Keratinocyte (primary cell): ENCODE results near the gene BAZ1A. TPM values are rescaled to one million over a fixed set of nuclear protein-coding genes. Genes with fewer than 3 reads are reported as not detected.

Experiments
- DNase-seq: peaks from one replicate; pipeline ENCODE4 v3.0.0-alpha.2; 2011; ENCODE audit warnings: low read depth, missing footprints, low spot score
- FAIRE-seq: peaks from 2 replicates; lab custom pipeline; 2011; peaks lifted over from hg19 to GRCh38; lab: Jason Lieb, UNC
- H2AFZ ChIP-seq: 2 replicates; pipeline ENCODE4 v1.6.0; 2012; ENCODE audit warnings: low read length, control low read depth, inconsistent platforms; ENCODE audit not compliant: control insufficient read depth
- H3K27ac ChIP-seq: 2 replicates; pipeline ENCODE4 v1.5.1; 2011; ENCODE audit warnings: low read length; ENCODE audit not compliant: control insufficient read depth, insufficient read depth
- H3K27me3 ChIP-seq: 3 replicates; pipeline ENCODE4 v1.6.0; 2011; ENCODE audit warnings: low read length; ENCODE audit not compliant: control insufficient read depth, insufficient read depth; ENCODE audit errors: extremely low read depth
- H3K36me3 ChIP-seq, 2 experiments: 2 replicates in 1 of 2; 3 replicates in 1 of 2; pipeline ENCODE4 v1.5.1; 2011; ENCODE audit warnings: low read length in 2 of 2, mild to moderate bottlenecking in 1 of 2; ENCODE audit not compliant: control insufficient read depth in 2 of 2, insufficient read depth in 2 of 2; ENCODE audit errors: extremely low read depth in 1 of 2
- H3K4me1 ChIP-seq: 3 replicates; pipeline ENCODE4 v1.5.1; 2011; ENCODE audit warnings: low read length; ENCODE audit not compliant: control insufficient read depth, insufficient read depth; ENCODE audit errors: extremely low read depth
- H3K4me2 ChIP-seq: 3 replicates; pipeline ENCODE4 v1.6.0; 2011; ENCODE audit warnings: low read depth, low read length; ENCODE audit not compliant: control insufficient read depth, insufficient read depth; ENCODE audit errors: extremely low read depth
- H3K4me3 ChIP-seq, 3 experiments: fragments of 200-600 bp in 1 of 3; sonication (generic) in 1 of 3; 2 replicates in 2 of 3; 3 replicates in 1 of 3; pipeline ENCODE4 v1.5.1; 2011 to 2016; ENCODE audit warnings: low read length in 3 of 3, mild to moderate bottlenecking in 3 of 3, control low read depth in 2 of 3, inconsistent platforms in 1 of 3, low read depth in 1 of 3, mixed read lengths in 1 of 3, mixed run types in 1 of 3, moderate library complexity in 1 of 3; ENCODE audit not compliant: control insufficient read depth in 2 of 3, insufficient read depth in 2 of 3; ENCODE audit errors: extremely low read depth in 1 of 3
- H3K79me2 ChIP-seq: 2 replicates; pipeline ENCODE4 v1.6.0; 2012; ENCODE audit warnings: low read length; ENCODE audit not compliant: control insufficient read depth, insufficient read depth
- H3K9ac ChIP-seq: 3 replicates; pipeline ENCODE4 v1.6.0; 2011; ENCODE audit warnings: low read length; ENCODE audit not compliant: control insufficient read depth, insufficient read depth; ENCODE audit errors: extremely low read depth
- H3K9me1 ChIP-seq: 3 replicates; pipeline ENCODE4 v1.6.0; 2011; ENCODE audit warnings: low read length; ENCODE audit not compliant: control insufficient read depth, insufficient read depth; ENCODE audit errors: extremely low read depth
- H3K9me3 ChIP-seq: 2 replicates; pipeline ENCODE4 v1.5.1; 2012; ENCODE audit warnings: low read depth, low read length; ENCODE audit not compliant: control insufficient read depth
- H4K20me1 ChIP-seq: 3 replicates; pipeline ENCODE4 v1.6.0; 2011; ENCODE audit warnings: low read length; ENCODE audit not compliant: control insufficient read depth, insufficient read depth; ENCODE audit errors: extremely low read depth
- EZH2 ChIP-seq: IDR thresholded peaks from one replicate; pipeline ENCODE4 v1.6.1; 2012; ENCODE audit warnings: inconsistent platforms, mild to moderate bottlenecking, low read length, moderate library complexity
- dilution Hi-C: fragments of 300-500 bp; cut with MboI; formaldehyde crosslinking; loops from one replicate; pipeline ENCODE4 v1.7.0; 2020; ENCODE audit warnings: low sequenced_read_pairs; ENCODE audit not compliant: extremely low pct_ligation_motif_present
- polyA plus RNA-seq, 5 experiments: library from polyadenylated mRNA; depleted of rRNA in 3 of 5; stranded (reverse) in 3 of 5; stranded (forward) in 1 of 5; unstranded in 1 of 5; fragments of >200 nt; gene quantifications; 1 replicate in 1 of 5; 2 replicates in 3 of 5; 3 replicates in 1 of 5; pipeline versions ENCODE4 v1.2.1 to v1.2.3, GENCODE V29; 2011 to 2012; ENCODE audit warnings: missing spikeins in 2 of 5, low read depth in 1 of 5, low replicate concordance in 1 of 5
- TF ChIP-seq, protein P1 (sequence below), 3 experiments: IDR thresholded peaks in 1 of 3; conservative IDR thresholded peaks in 1 of 3; optimal IDR thresholded peaks in 1 of 3; 2 replicates in 2 of 3; 3 replicates in 1 of 3; pipeline versions ENCODE3 to v1.5.1; 2011; ENCODE audit warnings: low read length in 3 of 3, mild to moderate bottlenecking in 3 of 3, moderate library complexity in 2 of 3, control low read depth in 1 of 3, inconsistent platforms in 1 of 3; ENCODE audit not compliant: insufficient read depth in 2 of 3; ENCODE audit errors: extremely low read depth in 1 of 3

The BAZ1A gene
- polyA plus RNA-seq, 1 donor (not counting 4 experiments of a cell fraction or from before 2014, with no cell fraction given), result 52.0 TPM

DNA sequence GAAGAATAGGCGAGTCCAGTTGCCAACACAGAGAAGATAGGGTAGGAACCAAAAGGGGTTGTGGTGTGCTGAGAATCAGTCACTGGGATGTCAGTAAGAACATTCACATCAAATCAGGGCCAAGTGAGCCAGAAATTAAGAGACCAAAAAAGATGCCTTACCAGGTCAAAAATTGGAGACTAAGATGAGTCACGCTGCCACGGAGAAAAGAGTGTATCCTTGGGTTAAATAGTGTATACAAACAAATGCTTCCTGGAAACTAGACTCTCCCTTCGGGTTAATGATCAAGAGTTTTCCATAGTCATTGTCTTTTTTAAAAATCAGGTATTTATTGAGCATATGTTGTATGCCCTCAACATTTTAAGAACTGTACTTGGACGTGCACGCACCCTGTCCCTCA is 45.2 kb upstream of the BAZ1A start:
- Histone ChIP-seq H3K79me2 (no peaks in the 10 kb centered on the region), H3K9ac (no peak overlapping the region), H3K4me2 (no peak overlapping the region), H2AFZ (no peak overlapping the region), H3K4me3 (no peak overlapping the region), H3K9me3 (no peaks in the 10 kb centered on the region), H3K4me1 (no peaks in the 10 kb centered on the region), H3K27ac (no peak overlapping the region), H3K9me1 (no peaks in the 10 kb centered on the region), H3K36me3 (no peaks in the 10 kb centered on the region), H4K20me1 (no peaks in the 10 kb centered on the region), H3K27me3 (no peaks in the 10 kb centered on the region)
- DNase-seq (no peak), FAIRE-seq (no peak)
- dilution Hi-C loops, result no loop called here
- no peak for TF ChIP-seq EZH2
- TF ChIP-seq, protein P1, sequence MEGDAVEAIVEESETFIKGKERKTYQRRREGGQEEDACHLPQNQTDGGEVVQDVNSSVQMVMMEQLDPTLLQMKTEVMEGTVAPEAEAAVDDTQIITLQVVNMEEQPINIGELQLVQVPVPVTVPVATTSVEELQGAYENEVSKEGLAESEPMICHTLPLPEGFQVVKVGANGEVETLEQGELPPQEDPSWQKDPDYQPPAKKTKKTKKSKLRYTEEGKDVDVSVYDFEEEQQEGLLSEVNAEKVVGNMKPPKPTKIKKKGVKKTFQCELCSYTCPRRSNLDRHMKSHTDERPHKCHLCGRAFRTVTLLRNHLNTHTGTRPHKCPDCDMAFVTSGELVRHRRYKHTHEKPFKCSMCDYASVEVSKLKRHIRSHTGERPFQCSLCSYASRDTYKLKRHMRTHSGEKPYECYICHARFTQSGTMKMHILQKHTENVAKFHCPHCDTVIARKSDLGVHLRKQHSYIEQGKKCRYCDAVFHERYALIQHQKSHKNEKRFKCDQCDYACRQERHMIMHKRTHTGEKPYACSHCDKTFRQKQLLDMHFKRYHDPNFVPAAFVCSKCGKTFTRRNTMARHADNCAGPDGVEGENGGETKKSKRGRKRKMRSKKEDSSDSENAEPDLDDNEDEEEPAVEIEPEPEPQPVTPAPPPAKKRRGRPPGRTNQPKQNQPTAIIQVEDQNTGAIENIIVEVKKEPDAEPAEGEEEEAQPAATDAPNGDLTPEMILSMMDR (optimal IDR thresholded peaks at IDR 0.05 in 1 of 3, IDR thresholded peaks at IDR 0.05 in 1 of 3, conservative IDR thresholded peaks at IDR 0.05 in 1 of 3; ENCODE audit: extremely low read depth in 1 of 3, insufficient read depth in 2 of 3, low read length in 3 of 3), result no peak

GRCh38 chr14:34913619-34914018 is 38.5 kb upstream of the BAZ1A start:
- Histone ChIP-seq H3K9ac (no peak overlapping the region), H2AFZ (no peak overlapping the region), H3K27me3 (no peaks in the 10 kb centered on the region), H3K79me2 (no peaks in the 10 kb centered on the region), H3K9me1 (no peaks in the 10 kb centered on the region), H4K20me1 (no peaks in the 10 kb centered on the region), H3K4me3 (no peak overlapping the region), H3K27ac (no peak overlapping the region), H3K9me3 (no peaks in the 10 kb centered on the region), H3K4me1 (no peaks in the 10 kb centered on the region), H3K36me3 (no peaks in the 10 kb centered on the region), H3K4me2 (no peak overlapping the region)
- DNase-seq (no peak), FAIRE-seq (no peak)
- dilution Hi-C loops, result no loop called here
- no peak for TF ChIP-seq EZH2
- TF ChIP-seq, protein P1 (optimal IDR thresholded peaks at IDR 0.05 in 1 of 3, IDR thresholded peaks at IDR 0.05 in 1 of 3, conservative IDR thresholded peaks at IDR 0.05 in 1 of 3; ENCODE audit: extremely low read depth in 1 of 3, insufficient read depth in 2 of 3, low read length in 3 of 3), result no peak
